GM12872 (cell line): ENCODE measurements around the gene CPEB4.

Experiments used
- CTCF ChIP-seq: IDR thresholded peaks from 3 replicates; pipeline ENCODE4 v1.5.1; 2011; ENCODE audit warnings: low read depth, mild to moderate bottlenecking, low read length, moderate library complexity; ENCODE audit not compliant: insufficient read depth

CPEB4 gene

GRCh38 chr5:173903396-173904140 lies 15.4 kb downstream of the CPEB4 start:
- TF ChIP-seq CTCF: no peak

GRCh38 chr5:173904151-173904550 lies 16.0 kb downstream of the CPEB4 start:
- no peak for TF ChIP-seq CTCF

- no peak for TF ChIP-seq CTCF
Measured at GRCh38 chr5:173907284-173907683, 19.1 kb downstream of the CPEB4 start.

GRCh38 chr5:173907686-173908371 lies 19.7 kb downstream of the CPEB4 start:
- TF ChIP-seq CTCF: no peak

GRCh38 chr5:173909199-173909598 lies 21.1 kb downstream of the CPEB4 start:
- no peak for TF ChIP-seq CTCF

- no peak for TF ChIP-seq CTCF
Measured at GRCh38 chr5:173910215-173910614, 22.1 kb downstream of the CPEB4 start.

- TF ChIP-seq CTCF: no peak
Measured at GRCh38 chr5:173911623-173912022, 23.5 kb downstream of the CPEB4 start.
